HG03571 (cell line): ENCODE measurements around the gene HABP4.

Source experiments
- ATAC-seq: cut with Tn5 transposase; IDR thresholded peaks from one replicate; pipeline ENCODE4 v1.9.1; 2021; ENCODE audit not compliant: unreplicated experiment

Gene HABP4

GRCh38 chr9:96449845-96450612 is at the start of gene HABP4:
Gene HABP4 (plus strand): TSS chr9:96450169. CDS start chr9:96450280, 111 bp downstream.
- ATAC-seq, result peak; percentile 98

GRCh38 chr9:96408409-96409280 is 41.3 kb upstream of the HABP4 start:
- ATAC-seq, result no peak

- no peak for ATAC-seq
Observed at GRCh38 chr9:96411129-96411838, 38.7 kb upstream of the HABP4 start.

- no peak for ATAC-seq
Observed at GRCh38 chr9:96412174-96412913, 37.6 kb upstream of the HABP4 start.

GRCh38 chr9:96413302-96414221 is 36.4 kb upstream of the HABP4 start:
- no peak for ATAC-seq

GRCh38 chr9:96417051-96417586 is 32.9 kb upstream of the HABP4 start:
- ATAC-seq, result peak; percentile 20

GRCh38 chr9:96417661-96418082 is 32.3 kb upstream of the HABP4 start:
- peak; percentile 0 for ATAC-seq

- ATAC-seq, result peak; percentile 61
Observed at GRCh38 chr9:96418083-96418919, 31.7 kb upstream of the HABP4 start, which contains the start of gene ZNF367. Gene ZNF367 (minus strand): TSS chr9:96418370. CDS start chr9:96418032, 338 bp downstream.

GRCh38 chr9:96418920-96419690 is 30.9 kb upstream of the HABP4 start:
- peak; percentile 22 for ATAC-seq

- ATAC-seq, result no peak
Observed at GRCh38 chr9:96419691-96419969, 30.3 kb upstream of the HABP4 start.

GRCh38 chr9:96420468-96421219 is 29.3 kb upstream of the HABP4 start:
- no peak for ATAC-seq

GRCh38 chr9:96423322-96423984 is 26.5 kb upstream of the HABP4 start:
- no peak for ATAC-seq

GRCh38 chr9:96423985-96424336 is 26.0 kb upstream of the HABP4 start:
- no peak for ATAC-seq

- no peak for ATAC-seq
Observed at GRCh38 chr9:96425500-96426169, 24.3 kb upstream of the HABP4 start.

- ATAC-seq, result no peak
Observed at GRCh38 chr9:96429732-96430131, 20.2 kb upstream of the HABP4 start.

GRCh38 chr9:96430377-96430776 is 19.6 kb upstream of the HABP4 start:
- no peak for ATAC-seq
